SK-N-SH treated with all-trans-retinoic acid at 6 μM for 48 hours (cell line): Measurements from ENCODE around the gene S100A2.

Experiments
- ARNTL ChIP-seq: fragments of 450-650 bp; formaldehyde crosslinking; IDR thresholded peaks from 2 replicates; pipeline ENCODE4 v1.5.0; 2020; ENCODE audit warnings: low read depth, mild to moderate bottlenecking, moderate library complexity, borderline replicate concordance
- BACH2 ChIP-seq: fragments of 250-450 bp; sonication (Bioruptor Pico); IDR thresholded peaks from 2 replicates; pipeline ENCODE4 v1.9.0; 2021; ENCODE audit warnings: mild to moderate bottlenecking, borderline replicate concordance
- ESRRG ChIP-seq: fragments of 250-450 bp; sonication (Bioruptor Pico); IDR thresholded peaks from 2 replicates; pipeline ENCODE4 v1.6.1; 2021; ENCODE audit warnings: mild to moderate bottlenecking
- GLIS3 ChIP-seq: fragments of 250-450 bp; sonication (Bioruptor Pico); IDR thresholded peaks from 2 replicates; pipeline ENCODE4 v1.5.0; 2020; ENCODE audit warnings: mild to moderate bottlenecking, moderate library complexity
- PATZ1 ChIP-seq: fragments of 250-450 bp; sonication (Bioruptor Pico); IDR thresholded peaks from 2 replicates; pipeline ENCODE4 v1.8.0; 2020; ENCODE audit warnings: mild to moderate bottlenecking, moderate library complexity, borderline replicate concordance
- RARB ChIP-seq: fragments of 250-450 bp; sonication (Bioruptor Pico); IDR thresholded peaks from 2 replicates; pipeline ENCODE4 v1.8.0; 2021; ENCODE audit warnings: mild to moderate bottlenecking, moderate library complexity
- ZFP3 ChIP-seq: fragments of 250-450 bp; sonication (Bioruptor Pico); IDR thresholded peaks from 2 replicates; pipeline ENCODE4 v1.5.0; 2020; ENCODE audit warnings: mild to moderate bottlenecking, moderate library complexity
- ZNF565 ChIP-seq: fragments of 450-650 bp; formaldehyde crosslinking; conservative IDR thresholded peaks from 2 replicates; pipeline ENCODE4 v1.5.0; 2020; ENCODE audit warnings: low read depth, mild to moderate bottlenecking, moderate library complexity
- ZNF8 ChIP-seq: fragments of 450-650 bp; formaldehyde crosslinking; IDR thresholded peaks from 2 replicates; pipeline ENCODE4 v1.5.0; 2020; ENCODE audit warnings: mild to moderate bottlenecking, moderate library complexity
- TF ChIP-seq, protein P1 (sequence below): fragments of 250-450 bp; sonication (Bioruptor Pico); IDR thresholded peaks from 2 replicates; pipeline ENCODE4 v1.5.1; 2021; ENCODE audit warnings: mild to moderate bottlenecking, moderate library complexity
- TF ChIP-seq, protein P2 (sequence below): fragments of 250-450 bp; sonication (Bioruptor Pico); IDR thresholded peaks from 2 replicates; pipeline ENCODE4 v1.5.1; 2020; ENCODE audit warnings: low read depth, mild to moderate bottlenecking, moderate library complexity

DNA sequence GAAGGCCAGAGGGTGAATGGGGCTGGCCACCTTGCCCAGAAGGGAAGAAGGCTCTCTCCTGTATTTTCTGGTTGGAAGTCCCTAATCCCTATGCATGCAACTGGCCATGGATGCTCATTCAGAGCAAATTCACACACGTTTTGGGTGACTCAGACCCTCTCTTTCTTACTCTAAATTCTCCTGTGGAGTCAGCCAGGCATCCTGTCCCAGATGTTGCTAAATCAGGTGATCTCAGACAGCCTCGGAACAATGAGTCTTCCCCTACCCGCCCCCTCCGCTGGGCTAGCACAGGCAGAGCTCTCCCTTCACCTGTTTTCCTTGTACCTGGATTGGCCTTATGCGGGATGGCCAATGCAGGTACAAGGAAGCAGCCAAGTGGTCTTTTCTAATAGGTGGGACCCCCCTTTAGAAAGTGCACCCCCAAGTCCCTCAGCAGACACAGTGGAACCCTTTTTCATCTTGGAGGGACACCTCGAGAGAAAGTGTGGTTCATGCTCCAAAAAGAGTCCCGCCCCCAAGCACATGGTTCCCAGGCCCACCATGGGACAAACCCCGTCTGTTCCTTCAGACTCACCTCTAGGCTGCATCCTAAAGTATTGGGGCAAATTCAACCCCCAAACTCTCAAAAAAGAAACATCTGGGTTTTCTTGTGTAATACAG, 38.5 kb downstream of the S100A2 start:
- TF ChIP-seq, protein P1, sequence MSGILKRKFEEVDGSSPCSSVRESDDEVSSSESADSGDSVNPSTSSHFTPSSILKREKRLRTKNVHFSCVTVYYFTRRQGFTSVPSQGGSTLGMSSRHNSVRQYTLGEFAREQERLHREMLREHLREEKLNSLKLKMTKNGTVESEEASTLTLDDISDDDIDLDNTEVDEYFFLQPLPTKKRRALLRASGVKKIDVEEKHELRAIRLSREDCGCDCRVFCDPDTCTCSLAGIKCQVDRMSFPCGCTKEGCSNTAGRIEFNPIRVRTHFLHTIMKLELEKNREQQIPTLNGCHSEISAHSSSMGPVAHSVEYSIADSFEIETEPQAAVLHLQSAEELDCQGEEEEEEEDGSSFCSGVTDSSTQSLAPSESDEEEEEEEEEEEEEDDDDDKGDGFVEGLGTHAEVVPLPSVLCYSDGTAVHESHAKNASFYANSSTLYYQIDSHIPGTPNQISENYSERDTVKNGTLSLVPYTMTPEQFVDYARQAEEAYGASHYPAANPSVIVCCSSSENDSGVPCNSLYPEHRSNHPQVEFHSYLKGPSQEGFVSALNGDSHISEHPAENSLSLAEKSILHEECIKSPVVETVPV (CRISPR knock-in tag): no peak
- TF ChIP-seq PATZ1 (no peak), GLIS3 (CRISPR knock-in tag) (no peak), RARB (CRISPR knock-in tag) (no peak), ARNTL (no peak), ESRRG (no peak), ZFP3 (CRISPR knock-in tag) (no peak), ZNF8 (CRISPR knock-in tag) (no peak), BACH2 (CRISPR knock-in tag) (no peak), ZNF565 (CRISPR knock-in tag) (no peak)
- TF ChIP-seq, protein P2, sequence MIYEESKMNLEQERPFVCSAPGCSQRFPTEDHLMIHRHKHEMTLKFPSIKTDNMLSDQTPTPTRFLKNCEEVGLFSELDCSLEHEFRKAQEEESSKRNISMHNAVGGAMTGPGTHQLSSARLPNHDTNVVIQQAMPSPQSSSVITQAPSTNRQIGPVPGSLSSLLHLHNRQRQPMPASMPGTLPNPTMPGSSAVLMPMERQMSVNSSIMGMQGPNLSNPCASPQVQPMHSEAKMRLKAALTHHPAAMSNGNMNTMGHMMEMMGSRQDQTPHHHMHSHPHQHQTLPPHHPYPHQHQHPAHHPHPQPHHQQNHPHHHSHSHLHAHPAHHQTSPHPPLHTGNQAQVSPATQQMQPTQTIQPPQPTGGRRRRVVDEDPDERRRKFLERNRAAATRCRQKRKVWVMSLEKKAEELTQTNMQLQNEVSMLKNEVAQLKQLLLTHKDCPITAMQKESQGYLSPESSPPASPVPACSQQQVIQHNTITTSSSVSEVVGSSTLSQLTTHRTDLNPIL (CRISPR knock-in tag): no peak
